Measurements from ENCODE around the gene RAET1E.
"Not testable (repeated sequence)": the region's sequence is repeated elsewhere in the genome, so short reads cannot be mapped to it uniquely, and the experiment has no call there.

The RAET1E gene

GRCh38 chr6:149927025-149927424 lies 29.1 kb upstream of the RAET1E start:
- not testable (repeated sequence) for DNase-seq (ENCODE audit: low read depth)

DNA sequence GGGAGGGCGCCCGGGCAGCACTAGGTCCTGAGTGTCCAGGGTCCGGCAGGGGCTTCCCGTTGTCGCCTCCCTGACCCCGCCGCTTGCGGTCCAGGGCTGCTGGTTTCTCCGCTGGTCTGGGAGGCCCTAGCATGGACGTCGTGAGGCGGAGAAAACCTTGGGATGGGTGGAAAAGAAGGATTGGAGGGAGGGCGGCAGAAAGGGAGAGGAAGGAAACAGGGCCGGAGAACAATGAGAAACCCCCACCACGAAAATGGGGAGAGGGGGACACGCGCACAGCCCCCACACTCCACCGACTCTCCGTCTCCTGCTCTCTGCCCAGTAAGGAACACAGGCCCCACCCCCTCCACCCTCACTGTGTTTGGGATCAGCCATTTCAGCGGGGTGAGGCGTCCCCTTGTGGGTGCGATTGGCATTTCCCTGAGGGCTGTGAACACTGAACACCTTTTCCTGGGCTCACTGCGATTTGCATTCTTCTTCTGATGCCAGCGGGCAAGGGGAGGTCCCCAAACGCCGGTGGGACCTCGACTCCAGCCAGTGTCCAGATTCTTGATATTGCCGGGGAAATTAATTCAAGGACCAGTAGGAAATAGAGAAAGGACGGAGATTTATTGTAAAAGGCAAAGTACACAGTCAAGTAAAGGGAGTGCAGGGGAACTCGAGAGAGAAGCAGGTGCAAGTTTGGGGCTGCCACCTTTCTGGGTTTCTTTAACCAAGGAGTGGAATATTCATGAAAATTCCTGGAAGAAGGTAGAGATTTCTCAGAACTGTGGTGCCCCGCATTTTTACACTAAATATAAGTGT lies 28.3 kb upstream of the RAET1E start:
- no peak for DNase-seq (ENCODE audit: low read depth)

GRCh38 chr6:149925253-149925973 lies 27.5 kb upstream of the RAET1E start:
- DNase-seq (ENCODE audit: low read depth) = no peak

- no peak for DNase-seq (ENCODE audit: low read depth)
These were observed 27.0 kb upstream of the RAET1E start for GRCh38 chr6:149924933-149925252.

- no peak for DNase-seq (ENCODE audit: low read depth)
These were observed 26.5 kb upstream of the RAET1E start for GRCh38 chr6:149924206-149924932.

DNA sequence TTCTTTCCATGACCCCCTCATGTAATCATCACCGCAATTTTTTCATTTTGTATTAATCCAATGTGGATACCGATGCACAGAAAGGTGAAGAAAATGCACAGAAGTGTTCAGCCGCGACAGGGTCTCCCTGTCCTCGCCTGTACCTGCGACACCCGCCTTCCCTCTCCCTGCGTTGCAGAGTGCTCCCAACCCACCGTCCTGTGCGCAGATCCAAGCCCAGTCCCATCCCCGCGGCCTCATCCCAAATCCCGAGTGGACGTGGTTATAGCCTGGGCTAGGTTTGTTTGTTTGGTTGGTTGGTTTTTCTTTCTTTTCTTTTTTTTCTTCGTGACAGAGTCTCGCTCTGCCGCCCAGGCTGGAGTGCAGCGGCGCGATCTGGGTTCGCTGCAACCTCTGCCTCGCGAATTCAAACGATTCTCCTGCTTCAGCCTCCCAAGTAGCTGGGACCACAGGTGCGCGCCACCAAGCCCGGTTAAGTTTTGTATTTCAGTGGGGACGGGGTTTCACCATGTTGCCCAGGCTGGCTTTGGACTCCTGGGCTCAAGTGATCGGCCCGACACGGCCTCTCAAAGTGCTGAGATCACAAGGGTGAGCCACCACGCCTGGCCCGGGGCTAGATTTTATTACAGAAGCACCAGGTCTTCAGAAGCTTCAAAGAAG lies 25.5 kb upstream of the RAET1E start:
- DNase-seq (ENCODE audit: low read depth) = no peak

GRCh38 chr6:149922642-149923326 lies 24.9 kb upstream of the RAET1E start, which contains the start of gene RAET1G:
Gene RAET1G (minus strand): TSS chr6:149923121. CDS start chr6:149923010, 111 bp downstream.
- peak; percentile 61 for DNase-seq (ENCODE audit: low read depth)

GRCh38 chr6:149922091-149922490 lies 24.2 kb upstream of the RAET1E start:
- DNase-seq (ENCODE audit: low read depth) = not testable (repeated sequence)

DNA sequence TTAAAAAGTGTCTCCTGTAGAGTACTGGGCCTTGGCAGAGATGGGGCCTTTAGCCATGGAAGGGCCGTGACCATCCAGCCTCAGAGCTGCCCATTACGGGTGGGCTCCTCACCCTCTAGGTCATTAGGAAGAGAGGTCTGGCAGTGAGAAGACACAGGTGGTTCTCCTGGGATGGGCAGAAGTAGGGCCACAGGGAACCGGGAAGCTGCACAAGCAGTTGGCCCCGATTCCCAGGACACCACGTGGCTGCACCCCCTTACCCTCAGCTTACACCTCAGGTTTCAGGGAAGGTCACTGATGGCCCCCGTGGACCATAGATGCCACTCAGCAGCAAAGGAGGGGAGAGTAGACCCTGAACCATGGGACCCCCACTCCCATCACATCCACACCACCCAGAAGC lies 23.4 kb upstream of the RAET1E start:
- DNase-seq (ENCODE audit: low read depth) = no peak

DNA sequence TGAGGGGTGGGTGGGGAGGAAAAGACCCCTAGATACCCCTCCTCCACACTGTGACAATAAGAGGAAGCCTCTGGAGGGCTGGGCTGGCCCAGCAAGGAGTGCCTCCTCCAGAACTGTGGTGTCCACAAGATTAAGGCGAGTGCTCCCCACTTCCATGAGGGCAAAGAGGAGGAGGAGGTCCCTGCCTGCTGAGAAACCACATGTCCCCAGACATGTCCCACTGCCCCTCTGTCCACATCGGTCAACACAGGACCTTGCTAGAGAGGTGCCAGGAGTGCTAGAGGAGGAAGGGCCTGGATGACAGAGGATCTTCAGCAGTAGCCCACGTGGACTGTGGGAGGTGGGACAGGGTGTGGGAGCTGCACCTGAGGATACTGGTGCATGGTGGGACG lies 21.9 kb upstream of the RAET1E start:
- DNase-seq (ENCODE audit: low read depth) = no peak

DNA sequence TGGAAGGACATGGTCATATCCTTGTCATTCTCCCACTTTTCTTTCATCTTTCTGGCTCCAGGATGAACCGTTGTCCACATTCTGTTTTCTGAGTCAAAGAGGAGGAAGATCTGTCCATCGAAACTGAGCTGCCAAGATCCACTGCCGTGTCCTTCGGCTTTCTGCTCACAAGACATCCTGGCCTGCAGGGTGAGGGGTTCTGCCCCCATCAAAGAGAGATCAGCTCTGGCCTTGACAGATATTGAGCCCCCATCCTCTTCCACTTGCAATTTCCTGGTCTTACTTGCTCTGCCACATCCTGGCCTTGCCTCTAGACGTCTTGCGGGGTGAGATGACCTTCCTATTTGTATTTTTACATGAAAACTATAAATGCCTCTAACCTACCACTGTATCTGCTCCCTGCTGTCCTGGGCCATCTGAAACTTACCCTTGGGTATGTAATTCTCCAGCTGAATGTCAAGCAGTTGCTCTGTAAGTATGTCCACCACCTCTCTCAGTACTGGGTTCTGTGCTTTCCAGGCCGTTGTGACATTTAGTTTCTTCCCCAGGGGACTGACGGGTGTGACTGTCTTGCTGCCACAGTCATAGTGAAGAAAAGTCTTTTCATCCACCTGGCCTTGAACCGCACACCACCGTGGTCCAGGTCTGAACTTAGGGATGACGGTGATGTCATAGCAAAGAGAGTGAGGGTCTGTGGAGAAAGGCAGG lies 21.4 kb upstream of the RAET1E start:
- DNase-seq (ENCODE audit: low read depth) = not testable (repeated sequence)

DNA sequence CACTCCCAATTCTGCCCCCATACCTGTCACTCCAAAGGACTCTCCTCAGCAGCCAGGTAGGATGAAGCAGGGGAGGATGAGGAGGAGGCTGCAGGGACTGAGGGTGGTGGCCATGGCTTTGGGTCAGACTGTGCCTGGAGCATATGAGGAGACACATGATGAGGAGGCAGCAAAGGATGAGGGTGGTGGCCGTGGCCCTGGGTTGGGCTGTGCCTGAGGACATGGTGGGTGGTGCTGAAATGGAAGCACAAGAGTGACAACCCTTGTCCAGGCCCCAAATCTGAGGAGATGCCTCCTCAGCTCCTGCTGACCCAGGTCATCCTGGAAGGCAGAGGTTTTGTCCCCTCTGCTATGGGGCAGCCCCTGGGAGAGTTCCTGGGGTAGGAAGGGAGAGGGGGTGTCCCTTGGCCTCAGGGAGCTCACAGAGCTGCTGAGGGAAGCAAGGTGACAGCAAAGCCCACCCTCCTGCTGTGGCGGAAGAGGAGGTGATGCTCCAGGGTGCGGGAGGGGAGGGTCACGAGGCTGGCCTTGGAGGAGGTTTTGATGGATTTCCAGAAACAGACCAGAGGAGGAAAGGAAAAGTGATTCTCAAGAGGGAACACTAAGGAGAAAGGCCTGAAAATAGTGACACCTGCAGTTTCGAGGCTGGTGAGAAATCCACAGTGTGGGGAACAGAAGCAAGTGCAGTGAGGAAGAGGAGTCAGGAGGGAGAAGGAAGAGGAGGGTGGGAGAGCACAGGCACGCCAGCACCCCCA lies 20.4 kb upstream of the RAET1E start:
- no peak for DNase-seq (ENCODE audit: low read depth)

GRCh38 chr6:149917679-149918078 lies 19.8 kb upstream of the RAET1E start:
- DNase-seq (ENCODE audit: low read depth) = no peak

- no peak for DNase-seq (ENCODE audit: low read depth)
These were observed 18.3 kb upstream of the RAET1E start for GRCh38 chr6:149915970-149916865.

DNA sequence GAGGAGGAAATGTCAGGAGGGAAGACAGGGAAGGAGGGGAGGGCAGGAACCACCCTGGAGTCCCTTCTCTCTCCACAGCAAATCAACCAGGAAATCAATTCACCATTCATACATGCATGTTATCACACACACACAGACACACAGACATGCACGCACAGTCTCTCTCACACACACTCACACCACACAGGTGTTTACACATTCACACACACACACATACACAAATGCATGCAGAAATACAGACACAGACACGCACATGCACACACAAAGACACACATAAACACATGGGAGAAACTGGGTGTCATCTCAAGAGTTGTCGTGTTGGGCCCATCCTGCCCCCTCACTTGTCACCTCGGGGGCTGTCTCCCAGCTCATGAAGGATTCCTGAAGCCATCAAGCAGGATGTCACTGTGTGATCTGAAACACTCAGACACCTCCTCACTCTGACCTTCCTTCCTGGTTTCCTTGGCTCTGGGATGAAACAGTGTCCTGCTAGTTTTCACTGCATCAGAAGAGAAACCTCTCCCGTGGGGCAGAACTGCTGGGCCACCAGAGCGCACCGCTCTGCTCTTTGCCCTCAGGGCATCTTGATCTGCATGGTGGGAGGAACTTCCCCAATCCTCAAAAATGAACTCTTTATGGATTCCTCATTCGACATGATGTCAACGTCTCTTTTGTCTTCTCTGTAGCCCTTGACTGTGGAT lies 15.8 kb upstream of the RAET1E start:
- DNase-seq (ENCODE audit: low read depth) = no peak

DNA sequence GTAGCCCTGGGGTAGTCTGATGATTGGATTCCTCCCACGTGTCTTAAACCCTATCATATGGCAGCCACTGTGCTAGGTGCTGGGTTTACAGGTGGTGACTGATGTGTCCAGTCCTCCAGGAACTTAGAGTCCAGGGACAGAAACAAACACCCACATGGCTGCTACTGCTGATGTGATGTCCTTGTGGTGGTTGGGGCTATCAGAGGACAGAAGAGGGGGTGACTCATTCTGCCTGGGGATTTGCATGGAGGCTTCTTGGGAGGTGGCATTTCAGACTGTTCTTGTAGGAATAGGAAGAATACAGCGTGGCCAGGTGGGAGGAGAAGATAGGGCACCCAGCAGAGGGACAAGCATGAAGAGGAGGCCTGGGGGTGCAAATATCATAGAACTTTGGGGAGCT lies 15.2 kb upstream of the RAET1E start:
- no peak for DNase-seq (ENCODE audit: low read depth)

DNA sequence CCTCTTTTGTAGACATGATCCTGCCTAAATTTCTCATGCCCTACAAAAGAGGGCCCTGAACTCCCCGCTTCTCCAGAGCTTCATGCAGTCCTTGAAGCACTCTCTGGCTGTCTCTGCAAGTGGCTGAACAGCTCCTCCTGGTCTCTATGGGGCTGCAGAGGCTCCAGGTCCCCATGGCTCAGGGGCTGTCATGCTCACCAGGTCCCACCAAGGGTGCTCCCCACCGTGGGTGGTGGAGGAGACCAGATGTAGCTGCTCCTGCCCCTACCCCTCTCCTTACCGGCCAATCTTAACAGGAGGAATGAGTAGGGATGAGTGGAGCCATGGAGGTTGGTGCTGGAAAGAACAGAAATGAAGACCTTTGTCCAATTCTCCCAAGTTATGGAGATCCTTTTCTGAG lies 14.8 kb upstream of the RAET1E start:
- not testable (repeated sequence) for DNase-seq (ENCODE audit: low read depth)

GRCh38 chr6:149910721-149911151 lies 12.8 kb upstream of the RAET1E start:
- no peak for DNase-seq (ENCODE audit: low read depth)

Measured in GM04503 (cell line).